ENCODE measurements around the gene RGPD8. TPM values are rescaled to one million over a fixed set of nuclear protein-coding genes. Genes with fewer than 3 reads are reported as not detected.

Gene RGPD8
- total and polyA plus RNA-seq, 7 donors: 0.23 to 34.1 (median 16.1) TPM

- H3K4me1 ChIP-seq: no peaks in the 10 kb centered on the region
- peaks cover 0 to 61% (median 4%) of the 10 kb centered on the region in 4 donors for H3K36me3 ChIP-seq
- TF ChIP-seq CTCF (IDR thresholded peaks at IDR 0.05): no peak
- TF ChIP-seq POLR2AphosphoS5 (IDR thresholded peaks at IDR 0.05): no peak
- no peak for TF ChIP-seq EP300 (IDR thresholded peaks at IDR 0.05)
- no peak for TF ChIP-seq POLR2A (IDR thresholded peaks at IDR 0.05)
- no peaks in the 10 kb centered on the region for H3K9me3 ChIP-seq
- H3K27me3 ChIP-seq: no peaks in the 10 kb centered on the region
- 94 to 99% methylated on average over 3 of the region's 3 CpGs for WGBS, 2 donors
- no peak for DNase-seq
- no peak overlapping the region for H3K27ac ChIP-seq
- H3K4me3 ChIP-seq: no peak overlapping the region
- intact Hi-C loops (cut with DNase I): no loop called here
Observed at GRCh38 chr2:112321375-112322320, 111.8 kb downstream of the RGPD8 start.

Small RNA genes lying within 50 kb of the gene (small RNA-seq; reads per million reads assigned to genes)
- gene AC115115.1: 0 reads per million in 3 donors

Other genes with a start within 250 kb of the RGPD8 start
- 10 to 100 TPM in 1 of 4 donors, 1 to 10 TPM in 3; 2.7 to 22.2 (median 7.4) TPM for gene ZC3H8, start 178.6 kb downstream of the RGPD8 start, total RNA-seq
- 10 to 100 TPM in 1 of 3 donors, 1 to 10 TPM in 2; 4.2 to 10.2 (median 9.8) TPM for gene ZC3H8, start 178.6 kb downstream of the RGPD8 start, polyA plus RNA-seq
- 10 to 100 TPM; 13.2 to 27.1 (median 16.5) TPM for gene ZC3H6, start 158.0 kb downstream of the RGPD8 start, total RNA-seq
- gene ZC3H6, start 158.0 kb downstream of the RGPD8 start, polyA plus RNA-seq: 1 to 10 TPM in 1 of 3 donors, under 1 TPM in 2; 0.60 to 2.0 (median 0.69) TPM
- gene TTL, start 48.5 kb upstream of the RGPD8 start, total RNA-seq: 10 to 100 TPM; 16.5 to 29.6 (median 23.6) TPM
- gene TTL, start 48.5 kb upstream of the RGPD8 start, polyA plus RNA-seq: 1 to 10 TPM; 3.6 to 9.7 (median 8.6) TPM
- gene POLR1B, start 108.8 kb upstream of the RGPD8 start, total RNA-seq: 1 to 10 TPM; 7.2 to 8.9 (median 8.2) TPM
- gene POLR1B, start 108.8 kb upstream of the RGPD8 start, polyA plus RNA-seq: 1 to 10 TPM; 3.6 to 8.8 (median 3.7) TPM
- 10 to 100 TPM; 13.8 to 36.4 (median 25.3) TPM for gene CHCHD5, start 151.0 kb upstream of the RGPD8 start, total RNA-seq
- 10 to 100 TPM; 41.8 to 62.5 (median 43.0) TPM for gene CHCHD5, start 151.0 kb upstream of the RGPD8 start, polyA plus RNA-seq
- gene SLC20A1, start 212.3 kb upstream of the RGPD8 start, total RNA-seq: 10 to 100 TPM; 11.4 to 25.1 (median 14.3) TPM
- gene SLC20A1, start 212.3 kb upstream of the RGPD8 start, polyA plus RNA-seq: 10 to 100 TPM; 18.0 to 34.9 (median 31.0) TPM